Calu3 (cell line): ENCODE results near the gene VWF. TPM values are rescaled to one million over a fixed set of nuclear protein-coding genes. Genes with fewer than 3 reads are reported as not detected.

Source experiments
- BruUV-seq: library from RNA; stranded (reverse); fragments of 400-500 nt; replicated peaks from 2 replicates; lab custom pipeline; 2021; lab: Mats Ljungman, UMichigan
- CTCF ChIA-PET: fragments of 300-600 bp; sonication (Branson Sonifier 250); formaldehyde crosslinking; loops from one replicate; lab custom pipeline; 2022; ENCODE audit warnings: antibody characterized with exemption; lab: Charles Lee
- DNase-seq: peaks from one replicate; pipeline ENCODE4 v3.0.0; 2022
- H3K27ac Mint-ChIP-seq: one replicate; pipeline ENCODE4 v1.8.0; 2022; ENCODE audit warnings: mixed read lengths; ENCODE audit not compliant: unreplicated experiment
- H3K27me3 Mint-ChIP-seq: one replicate; pipeline ENCODE4 v1.8.0; 2022; ENCODE audit warnings: mixed read lengths; ENCODE audit not compliant: unreplicated experiment
- H3K36me3 Mint-ChIP-seq: one replicate; pipeline ENCODE4 v1.8.0; 2022; ENCODE audit warnings: mild to moderate bottlenecking, moderate library complexity, mixed read lengths; ENCODE audit not compliant: insufficient read depth, unreplicated experiment
- H3K4me1 Mint-ChIP-seq: one replicate; pipeline ENCODE4 v1.8.0; 2022; ENCODE audit warnings: mild to moderate bottlenecking, low read depth, mixed read lengths; ENCODE audit not compliant: unreplicated experiment
- H3K4me3 Mint-ChIP-seq: one replicate; pipeline ENCODE4 v1.8.0; 2022; ENCODE audit warnings: mild to moderate bottlenecking, low read depth, moderate library complexity, mixed read lengths; ENCODE audit not compliant: unreplicated experiment
- H3K9me3 Mint-ChIP-seq: one replicate; pipeline ENCODE4 v1.8.0; 2022; ENCODE audit warnings: low read depth, mixed read lengths; ENCODE audit not compliant: unreplicated experiment
- CTCF ChIP-seq: fragments of 200-600 bp; IDR thresholded peaks from one replicate; pipeline ENCODE4 v1.8.0; 2022; ENCODE audit warnings: antibody characterized with exemption; ENCODE audit not compliant: unreplicated experiment
- intact Hi-C: fragments of 100-400 bp; cut with micrococcal nuclease; formaldehyde crosslinking; loops from one replicate; pipeline ENCODE4 v1.10.0; 2022; ENCODE audit not compliant: unreplicated experiment
- total RNA-seq: library from RNA; stranded (reverse); gene quantifications from 2 replicates; pipeline ENCODE4 v1.2.3, GENCODE V29; 2022

VWF gene
- total RNA-seq, 1 experiment from 2014 or later = not detected

DNA sequence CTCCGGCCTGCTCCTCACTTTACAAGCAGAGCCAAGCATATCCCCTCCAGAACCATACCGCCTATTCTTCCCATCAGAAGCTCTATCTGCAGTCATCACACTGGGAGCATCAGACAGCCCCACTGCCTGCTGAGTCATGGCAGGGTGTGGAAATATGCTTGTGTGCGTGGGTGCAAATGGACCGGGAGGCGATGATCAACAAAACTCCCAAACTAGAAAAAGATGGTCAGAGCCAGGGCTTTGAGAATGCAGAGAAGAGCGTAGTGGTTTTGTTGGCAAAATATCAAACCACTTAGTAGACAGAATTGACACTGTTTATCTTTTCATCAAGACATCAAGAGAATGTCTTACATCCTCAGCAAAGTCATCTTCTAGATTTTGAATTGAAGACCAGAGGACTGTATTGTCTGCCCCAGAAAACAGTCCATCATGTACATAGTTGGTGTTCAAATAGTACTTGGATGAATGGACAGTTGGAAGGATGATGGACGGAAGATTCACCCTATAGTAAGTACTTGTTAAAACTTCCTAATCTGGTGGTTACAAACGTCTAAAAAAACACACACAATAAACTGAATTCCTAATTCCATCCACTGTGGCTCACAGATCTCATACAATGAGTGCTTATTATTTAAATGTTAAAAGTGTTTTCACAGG is 54.9 kb downstream of the VWF start:
- intact Hi-C loops = no loop called here
- no peaks in the 10 kb centered on the region for H3K9me3 Mint-ChIP-seq
- BruUV-seq = no TSS peak
- no peak overlapping the region for H3K27ac Mint-ChIP-seq
- H3K4me3 Mint-ChIP-seq = no peak overlapping the region
- CTCF ChIA-PET = no interaction called here
- H3K4me1 Mint-ChIP-seq = no peaks in the 10 kb centered on the region
- no peak for TF ChIP-seq CTCF
- H3K36me3 Mint-ChIP-seq = peaks cover 5% of the 10 kb centered on the region
- peaks cover 13% of the 10 kb centered on the region for H3K27me3 Mint-ChIP-seq
- DNase-seq = no peak

DNA sequence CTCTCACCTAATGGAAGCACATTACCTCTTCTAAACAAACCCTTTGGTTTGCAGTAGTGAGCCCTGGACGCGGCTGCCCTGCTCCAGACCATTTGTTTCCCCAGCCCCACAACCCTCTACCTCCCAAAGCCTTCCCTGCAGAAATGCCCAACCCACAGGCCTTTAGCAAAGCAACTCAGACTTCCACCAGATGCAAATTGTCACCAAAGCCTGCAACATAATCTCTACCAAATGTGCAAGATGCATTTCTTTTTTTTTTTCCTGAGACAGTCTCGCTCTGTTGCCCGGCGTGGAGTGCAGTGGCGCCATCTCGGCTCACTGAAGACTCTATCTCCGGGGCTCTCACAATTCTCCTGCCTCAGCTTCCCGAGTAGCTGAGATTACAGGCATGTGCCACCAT is 56.2 kb downstream of the VWF start:
- Mint-ChIP-seq H3K4me3 (no peak overlapping the region), H3K4me1 (peaks cover 8% of the 10 kb centered on the region), H3K27ac (no peak overlapping the region), H3K36me3 (peaks cover 5% of the 10 kb centered on the region), H3K9me3 (no peaks in the 10 kb centered on the region), H3K27me3 (peaks cover under 1% of the 10 kb centered on the region)
- TF ChIP-seq CTCF = no peak
- CTCF ChIA-PET = interaction anchor here (1.6 kb wide), 1 partner anchor 209 kb away, joined by 6 read pairs; no protein-coding TSS in a partner anchor
- no TSS peak for BruUV-seq
- intact Hi-C loops = no loop called here
- DNase-seq = no peak

DNA sequence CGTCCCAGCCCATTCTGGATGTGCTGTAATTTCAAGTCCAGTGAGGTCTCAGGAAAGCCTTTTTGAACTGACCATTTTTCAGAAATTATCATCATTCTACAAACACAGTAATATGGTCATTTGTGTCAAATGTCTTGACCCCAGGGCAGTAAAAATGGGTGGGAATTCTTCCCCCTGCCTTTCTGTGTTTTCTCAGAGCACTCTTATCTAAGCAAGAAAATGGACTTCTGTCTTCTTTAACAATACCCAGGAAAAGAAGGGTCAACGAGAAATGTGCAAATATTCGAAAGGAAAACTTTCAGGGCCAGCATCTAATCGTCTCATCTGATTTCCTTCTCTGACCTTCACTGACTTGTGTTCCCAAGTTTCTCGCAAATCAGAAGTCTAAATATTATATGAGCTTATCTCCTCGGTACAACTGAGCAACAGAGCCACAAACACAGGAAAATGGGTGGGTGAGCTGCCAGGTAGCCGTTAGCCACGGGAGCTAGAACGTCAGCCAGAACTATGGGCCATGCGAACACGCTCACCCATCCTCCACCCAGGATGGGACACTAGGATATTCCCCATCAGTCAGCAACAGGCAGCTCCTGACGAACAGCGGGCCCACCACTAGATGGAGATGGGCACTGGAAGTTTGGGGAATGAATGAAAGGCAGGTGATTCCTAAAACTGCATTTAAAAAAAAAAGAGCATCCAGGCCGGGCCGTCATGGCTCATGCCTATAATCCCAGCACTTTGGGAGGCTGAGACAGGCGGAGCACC is 57.1 kb downstream of the VWF start:
- Mint-ChIP-seq H3K4me1 (peaks cover 13% of the 10 kb centered on the region), H3K27ac (no peak overlapping the region), H3K27me3 (no peaks in the 10 kb centered on the region), H3K36me3 (peaks cover 5% of the 10 kb centered on the region), H3K4me3 (no peak overlapping the region), H3K9me3 (no peaks in the 10 kb centered on the region)
- DNase-seq = peak; percentile 58
- CTCF ChIA-PET = interaction anchor here (0.6 to 2.3 kb wide), 8 partner anchors 13 to 227 kb away, joined by 3 to 10 read pairs (median 5); no protein-coding TSS in a partner anchor
- peak; percentile 44 for TF ChIP-seq CTCF
- no TSS peak for BruUV-seq
- intact Hi-C loops = no loop called here

- Mint-ChIP-seq H3K9me3 (no peaks in the 10 kb centered on the region), H3K4me3 (no peak overlapping the region), H3K27me3 (no peaks in the 10 kb centered on the region), H3K27ac (no peak overlapping the region), H3K36me3 (peaks cover 5% of the 10 kb centered on the region), H3K4me1 (peaks cover 13% of the 10 kb centered on the region)
- no TSS peak for BruUV-seq
- TF ChIP-seq CTCF = no peak
- no peak for DNase-seq
- CTCF ChIA-PET = interaction anchor here (0.7 to 2.3 kb wide), 5 partner anchors 13 to 218 kb away, joined by 3 to 10 read pairs (median 5); no protein-coding TSS in a partner anchor
- intact Hi-C loops = no loop called here
These were observed 57.8 kb downstream of the VWF start for GRCh38 chr12:6066651-6067050.
